HG02884 (cell line): Measurements from ENCODE around the gene KIF15.
"Not testable (repeated sequence)": the region's sequence is repeated elsewhere in the genome, so short reads cannot be mapped to it uniquely, and the experiment has no call there.

ENCODE experiments used
- ATAC-seq: cut with Tn5 transposase; IDR thresholded peaks from one replicate; pipeline ENCODE4 v1.9.1; 2021; ENCODE audit warnings: mild to moderate bottlenecking, moderate library complexity; ENCODE audit not compliant: unreplicated experiment

KIF15 gene

DNA sequence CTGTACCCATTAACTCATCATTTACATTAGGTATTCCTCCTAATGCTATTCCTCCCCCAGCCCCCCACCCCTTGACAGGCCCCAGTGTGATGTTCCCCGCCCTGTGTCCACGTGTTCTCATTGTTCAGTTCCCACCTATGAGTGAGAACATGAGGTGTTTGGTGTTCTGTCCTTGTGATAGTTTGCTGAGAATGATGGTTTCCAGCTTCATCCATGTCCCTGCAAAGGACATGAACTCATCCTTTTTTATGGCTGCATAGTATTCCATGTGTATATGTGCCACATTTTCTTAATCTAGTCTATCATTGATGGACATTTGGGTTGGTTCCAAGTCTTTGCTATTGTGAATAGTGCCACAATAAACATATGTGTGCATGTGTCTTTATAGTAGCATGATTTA lies 54.7 kb downstream of the KIF15 start:
- ATAC-seq = not testable (repeated sequence)

DNA sequence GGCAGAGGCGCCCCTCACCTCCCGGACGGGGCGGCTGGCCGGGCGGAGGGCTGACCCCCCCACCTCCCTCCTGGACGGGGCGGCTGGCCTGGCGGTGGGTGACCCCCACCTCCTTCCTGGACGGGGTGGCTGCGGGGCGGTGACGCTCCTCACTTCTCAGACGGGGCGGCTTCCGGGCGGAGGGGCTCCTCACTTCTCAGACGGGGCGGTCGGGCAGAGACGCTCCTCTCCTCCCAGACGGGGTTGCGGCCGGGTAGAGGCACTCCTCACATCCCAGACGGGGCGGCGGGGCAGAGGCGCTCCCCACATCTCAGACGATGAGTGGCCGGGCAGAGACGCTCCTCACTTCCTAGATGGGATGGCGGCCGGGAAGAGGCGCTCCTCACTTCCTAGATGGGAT lies 59.6 kb downstream of the KIF15 start:
- ATAC-seq = not testable (repeated sequence)

DNA sequence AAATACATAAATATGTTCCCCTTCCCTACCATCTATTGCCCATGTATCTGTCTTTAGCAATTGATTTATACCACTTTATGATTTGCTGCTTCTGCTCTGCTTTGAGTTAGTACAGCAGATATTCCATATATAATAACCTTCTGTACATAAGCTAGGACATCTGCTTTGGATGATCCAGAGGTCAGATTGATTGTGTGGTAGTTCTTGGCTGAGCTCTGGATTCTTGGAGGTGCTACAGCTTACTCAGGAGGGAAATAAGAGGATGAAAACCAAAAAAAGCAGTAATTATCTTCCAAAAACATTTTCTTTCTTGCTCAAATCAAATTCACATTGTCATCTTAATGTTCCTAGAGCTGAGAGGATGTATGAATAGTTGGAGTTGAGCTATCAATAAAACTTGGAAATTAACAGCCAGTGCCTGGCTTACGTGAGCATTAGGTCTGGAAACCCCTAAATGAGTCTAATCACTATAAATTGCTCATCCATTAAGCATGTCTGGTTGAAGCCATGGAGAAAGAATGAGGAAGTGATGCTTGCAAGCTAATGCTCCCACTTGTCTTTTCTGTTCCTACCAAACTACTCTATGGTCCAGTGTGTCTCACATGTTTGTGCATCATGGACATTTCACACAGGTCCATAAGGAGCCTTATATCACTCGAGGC lies 63.8 kb downstream of the KIF15 start:
- no peak for ATAC-seq

DNA sequence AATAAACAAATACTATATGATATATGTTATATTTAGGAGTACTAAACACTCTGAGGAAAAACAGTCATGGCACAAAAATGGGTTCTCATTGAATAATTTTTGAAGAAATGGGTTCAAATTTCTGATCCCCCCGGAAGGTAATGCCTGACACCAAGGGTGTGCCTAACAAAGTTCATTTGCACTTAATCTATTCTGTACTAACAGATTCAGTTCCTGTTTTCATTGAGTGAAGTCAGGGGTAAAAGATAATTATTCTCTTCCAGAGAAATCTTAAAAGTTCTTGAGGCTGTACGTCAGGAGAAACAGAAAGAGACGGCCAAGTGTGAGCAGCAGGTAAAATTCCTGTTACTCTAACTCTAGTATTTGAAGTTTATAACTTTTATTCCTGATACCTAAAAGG lies 65.6 kb downstream of the KIF15 start:
- ATAC-seq = no peak

DNA sequence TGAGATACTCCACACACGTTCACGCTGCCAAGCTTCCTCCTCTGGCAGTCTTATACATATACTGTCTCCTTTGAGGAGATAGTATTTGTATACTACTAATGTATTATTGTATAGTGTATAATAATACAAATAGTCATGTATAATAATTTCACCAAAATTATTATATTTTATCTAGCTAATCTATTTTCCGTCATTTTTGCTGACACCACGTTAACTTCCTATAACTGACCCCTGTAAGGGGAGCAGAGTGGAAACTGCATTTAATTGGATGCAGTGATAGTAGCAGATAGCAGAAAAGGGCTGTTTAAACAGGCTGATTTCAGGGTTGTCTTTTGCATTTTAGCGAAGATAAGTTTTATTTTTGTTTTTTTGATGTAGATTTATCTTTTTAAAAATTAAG lies 69.6 kb downstream of the KIF15 start:
- ATAC-seq = no peak

DNA sequence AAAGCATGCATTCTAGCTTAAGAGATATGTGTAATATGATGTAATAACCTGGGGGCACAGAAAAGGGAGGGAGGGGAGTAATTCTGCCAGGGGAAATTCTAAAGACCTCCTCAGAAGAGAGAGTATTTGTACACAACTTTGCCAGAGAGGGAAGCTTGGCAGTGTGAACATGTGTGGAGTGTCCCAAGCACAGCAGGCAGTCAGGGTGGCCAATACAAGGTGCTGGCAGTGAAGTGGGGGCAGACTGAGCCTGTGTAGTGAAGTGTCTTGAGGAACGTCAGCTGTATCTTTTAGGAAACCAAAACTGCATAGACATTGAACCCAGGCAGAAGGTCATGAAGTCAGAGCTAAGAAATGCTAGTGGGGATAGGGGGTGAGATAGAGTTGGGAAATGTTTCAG lies 70.4 kb downstream of the KIF15 start:
- ATAC-seq = no peak

DNA sequence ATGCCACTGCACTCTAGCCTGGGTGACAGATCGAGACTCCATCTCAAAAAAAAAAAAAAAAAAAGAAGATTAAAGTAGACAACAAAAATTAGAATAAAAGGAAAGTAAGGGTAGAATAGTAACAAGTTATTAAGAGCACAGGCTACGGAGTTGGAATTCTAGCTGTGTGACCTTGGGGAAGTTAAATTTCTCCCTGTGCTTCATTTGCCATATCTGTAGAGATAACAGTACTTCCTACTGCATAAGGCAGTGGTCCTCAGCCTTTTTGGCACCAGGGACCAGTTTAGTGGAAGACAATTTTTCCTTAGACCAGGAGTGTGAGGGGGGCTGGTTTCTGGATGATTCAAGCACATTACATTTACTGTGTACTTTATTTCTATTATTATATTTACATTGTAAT lies 71.4 kb downstream of the KIF15 start:
- no peak for ATAC-seq

DNA sequence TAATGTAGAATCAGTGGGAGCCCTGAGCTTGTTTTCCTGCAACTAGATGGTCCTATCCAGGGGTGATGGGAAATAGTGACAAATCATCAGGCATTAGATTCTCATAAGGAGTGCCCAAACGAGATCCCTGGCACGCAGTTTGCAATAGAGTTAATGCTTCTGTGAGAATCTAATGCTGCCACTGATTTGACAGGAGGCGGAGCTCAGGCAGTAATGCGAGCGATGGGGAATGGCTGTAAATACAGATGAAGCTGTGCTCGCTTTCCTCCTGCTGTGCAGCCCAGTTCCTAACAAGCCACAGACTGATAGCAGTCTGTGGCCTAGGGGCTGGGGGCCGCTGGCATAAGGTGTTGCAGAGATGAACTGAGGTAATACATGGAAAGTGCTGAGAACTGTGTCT lies 71.8 kb downstream of the KIF15 start:
- no peak for ATAC-seq

DNA sequence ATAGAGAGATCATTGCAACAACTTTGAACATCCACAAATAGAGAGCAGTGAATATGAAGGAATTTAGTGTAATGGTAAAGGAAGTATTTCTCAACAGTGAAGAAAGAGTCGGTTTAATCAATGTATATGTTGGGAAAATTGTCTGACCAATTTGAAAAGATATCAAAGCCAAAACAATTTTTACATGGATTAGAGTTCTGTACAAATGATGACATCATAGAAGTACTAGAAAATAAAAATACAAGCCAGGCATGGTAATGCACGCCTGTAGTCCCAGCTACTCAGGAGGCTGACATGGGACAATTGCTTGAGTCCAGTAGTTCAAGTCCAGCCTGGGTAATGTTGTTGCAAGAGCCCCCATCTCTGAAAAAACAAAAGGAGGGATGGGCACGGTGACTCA lies 74.1 kb downstream of the KIF15 start:
- ATAC-seq = no peak

DNA sequence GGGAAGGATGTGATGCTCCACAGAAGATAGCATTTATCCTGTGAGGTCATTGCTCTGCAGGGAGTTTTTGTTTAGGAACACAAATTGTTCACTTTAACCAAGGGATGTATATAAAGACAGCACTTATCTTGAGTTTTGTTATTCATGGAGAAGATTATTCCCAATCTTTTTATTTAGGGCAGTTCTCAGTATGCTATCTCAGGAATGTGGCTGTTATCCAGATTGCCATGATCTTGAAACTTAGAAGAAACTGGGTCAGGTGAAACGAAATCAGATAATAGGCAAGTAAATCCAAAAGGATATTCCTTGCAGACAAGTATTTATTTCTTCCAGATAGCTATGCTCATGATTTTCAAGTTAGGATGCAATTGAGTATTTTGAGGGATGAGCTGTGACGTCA lies 80.8 kb downstream of the KIF15 start:
- ATAC-seq = no peak

DNA sequence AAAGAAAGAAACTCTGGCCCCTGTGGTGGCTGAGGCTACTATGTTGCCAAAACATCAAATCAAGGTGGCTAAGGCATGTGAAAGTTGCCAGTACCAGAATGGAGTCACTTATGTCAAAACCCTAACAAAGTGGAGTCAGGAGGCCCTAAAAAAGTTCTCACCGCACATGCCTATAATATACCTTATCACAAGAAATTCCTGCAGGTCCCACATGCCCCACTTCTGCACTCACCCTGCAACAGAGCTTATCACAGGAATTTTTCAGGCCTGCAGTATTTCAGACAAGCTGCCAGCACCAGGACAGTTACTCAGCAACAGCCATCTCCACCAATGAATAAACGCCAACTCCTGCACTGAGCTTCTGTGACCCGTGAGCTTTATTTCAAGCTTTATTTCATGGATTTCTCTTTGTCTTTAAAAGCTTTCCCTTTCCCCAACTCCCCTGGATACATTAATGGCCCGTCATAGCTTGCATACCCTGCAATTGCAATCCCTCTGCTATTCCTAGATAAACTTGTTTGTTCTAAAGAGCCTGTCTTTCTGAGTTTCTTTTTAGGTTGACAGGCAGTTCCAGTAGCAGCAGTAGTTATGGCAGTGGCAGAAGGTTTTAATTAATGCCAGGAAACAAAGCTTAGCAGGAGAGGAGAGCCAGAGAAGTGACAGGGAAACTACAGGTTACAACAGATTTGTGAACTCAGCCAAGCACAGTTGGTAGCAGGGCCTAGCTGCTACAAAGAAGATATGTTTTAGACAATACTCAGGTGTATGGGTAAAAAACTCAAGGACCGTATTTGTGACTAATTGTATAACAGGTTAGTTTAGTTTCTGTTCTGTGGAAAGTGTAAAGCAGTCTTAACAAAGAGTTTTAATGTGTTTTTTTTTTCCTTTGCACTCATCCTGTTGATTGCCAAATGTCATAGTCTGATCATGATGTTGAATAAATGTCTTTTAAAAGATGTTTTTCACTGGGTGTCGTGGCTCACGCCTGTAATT lies 84.2 kb downstream of the KIF15 start:
- ATAC-seq = no peak

DNA sequence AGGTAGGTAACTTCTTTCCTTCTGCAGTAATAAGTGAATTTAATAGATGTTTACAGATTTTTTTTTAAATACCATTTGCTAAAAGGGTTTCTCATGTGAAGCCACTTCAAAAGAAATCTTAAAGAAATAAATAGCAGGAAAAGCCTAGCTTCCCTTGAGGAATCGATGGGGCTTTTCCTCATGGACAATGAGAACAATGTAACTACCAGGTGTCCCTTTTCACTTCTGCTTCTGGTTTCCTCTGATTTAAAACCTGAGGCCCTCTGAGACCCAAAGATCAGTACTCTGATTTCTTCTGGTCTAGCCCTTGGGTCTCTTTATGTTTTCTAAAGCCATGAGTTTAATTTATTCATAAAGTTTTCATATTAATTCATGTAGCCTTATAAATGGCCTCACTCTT lies 87.0 kb downstream of the KIF15 start:
- ATAC-seq = no peak

DNA sequence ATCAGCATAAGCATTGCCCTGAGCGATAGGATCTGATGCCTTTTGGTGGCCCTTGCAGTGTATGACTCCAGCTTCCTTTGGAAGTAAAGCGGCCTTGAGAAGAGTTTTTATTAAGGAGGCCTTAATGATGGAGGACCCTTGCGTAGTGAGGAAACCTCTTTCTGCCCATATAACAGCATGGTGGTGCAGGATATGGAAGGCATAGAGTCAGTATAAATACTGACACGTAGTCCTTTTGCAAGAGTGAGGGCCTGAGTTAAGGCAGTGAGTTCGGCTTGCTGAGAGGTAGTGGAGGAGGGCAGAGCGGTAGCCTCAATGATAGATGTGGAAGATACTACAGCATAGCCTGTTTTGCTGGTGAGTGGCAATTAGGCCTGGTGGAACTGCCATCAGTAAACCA lies 95.1 kb downstream of the KIF15 start:
- ATAC-seq = not testable (repeated sequence)

DNA sequence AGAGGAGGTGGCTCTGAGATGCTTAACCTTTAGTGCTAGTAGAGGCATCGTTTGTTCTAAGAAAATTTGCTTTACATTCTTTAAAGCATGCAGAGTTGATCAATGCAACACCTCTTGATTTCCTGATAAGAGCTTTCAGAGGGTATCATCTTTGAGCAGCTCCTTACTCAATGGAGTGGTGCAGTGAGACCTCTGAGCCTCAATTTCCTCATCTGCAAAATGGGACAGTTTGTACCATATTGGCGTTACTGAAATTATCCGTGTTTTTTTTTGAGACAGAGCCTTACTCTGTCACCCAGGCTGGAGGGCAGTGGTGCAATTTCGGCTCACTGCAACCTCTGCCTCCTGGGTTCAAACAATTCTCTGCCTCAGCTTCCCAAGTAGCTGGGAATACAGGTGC lies 98.5 kb downstream of the KIF15 start:
- ATAC-seq = no peak

DNA sequence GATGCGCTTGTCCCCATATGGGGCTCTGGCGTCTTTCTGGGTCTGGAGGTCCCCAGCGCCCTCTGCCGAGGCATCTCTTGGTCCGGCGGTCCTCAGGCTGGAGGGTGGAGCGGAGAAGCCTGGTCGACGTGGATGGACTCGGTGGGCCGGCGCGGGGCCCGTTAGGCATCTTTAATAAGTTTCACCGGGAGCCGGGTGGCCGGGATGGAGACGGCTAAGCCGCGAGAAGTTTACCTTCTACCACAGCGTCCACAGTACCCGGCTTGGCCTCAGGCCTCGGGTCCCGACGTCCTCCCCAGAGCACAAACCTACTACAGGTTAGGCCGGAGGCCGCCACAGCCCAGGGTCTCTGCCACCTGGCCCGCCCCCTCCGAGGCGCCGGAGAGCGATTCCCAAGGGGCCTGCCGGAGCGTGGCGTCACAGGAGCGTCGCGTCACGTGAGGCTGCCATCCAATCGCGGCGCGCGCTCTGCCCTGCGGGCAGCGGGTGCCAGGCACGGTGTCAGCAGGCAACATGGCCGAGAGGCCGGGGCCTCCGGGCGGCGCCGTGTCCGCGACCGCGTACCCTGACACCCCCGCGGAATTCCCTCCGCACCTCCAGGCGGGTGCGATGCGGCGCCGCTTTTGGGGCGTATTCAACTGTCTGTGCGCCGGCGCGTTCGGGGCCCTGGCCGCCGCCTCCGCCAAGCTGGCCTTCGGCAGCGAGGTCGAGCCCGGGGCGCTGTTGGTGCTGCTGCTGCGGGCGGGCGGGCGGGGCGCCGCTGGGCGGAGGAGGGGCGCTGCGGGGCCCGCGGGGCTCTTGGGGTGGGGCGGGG lies 100.0 kb downstream of the KIF15 start, which contains the start of gene TMEM42:
Gene TMEM42 (plus strand): TSS at position 501 of the 814 bp plus-strand sequence. CDS start 13 bp downstream, at position 514.
- peak; percentile 93 for ATAC-seq

DNA sequence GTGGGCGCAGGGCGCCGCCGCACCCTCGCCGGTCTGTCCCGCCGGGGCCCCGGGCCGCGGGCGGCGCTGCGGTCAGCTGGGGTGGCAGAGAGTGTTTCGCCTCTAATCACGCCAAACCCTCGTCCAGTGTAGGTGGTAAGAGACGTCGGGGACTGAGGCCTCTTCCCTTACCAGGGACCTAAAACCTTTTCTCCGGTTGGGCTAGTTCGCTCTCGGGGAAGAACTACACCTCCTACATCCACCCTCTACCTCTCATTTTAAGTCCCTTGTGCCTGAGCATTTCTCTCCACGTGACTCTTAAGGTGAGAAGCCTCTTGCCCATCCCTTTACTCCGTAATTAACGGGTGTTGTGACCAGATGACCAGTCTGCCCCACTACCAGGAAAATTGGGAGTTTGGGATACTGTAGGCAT lies 100.6 kb downstream of the KIF15 start:
- peak; percentile 28 for ATAC-seq

DNA sequence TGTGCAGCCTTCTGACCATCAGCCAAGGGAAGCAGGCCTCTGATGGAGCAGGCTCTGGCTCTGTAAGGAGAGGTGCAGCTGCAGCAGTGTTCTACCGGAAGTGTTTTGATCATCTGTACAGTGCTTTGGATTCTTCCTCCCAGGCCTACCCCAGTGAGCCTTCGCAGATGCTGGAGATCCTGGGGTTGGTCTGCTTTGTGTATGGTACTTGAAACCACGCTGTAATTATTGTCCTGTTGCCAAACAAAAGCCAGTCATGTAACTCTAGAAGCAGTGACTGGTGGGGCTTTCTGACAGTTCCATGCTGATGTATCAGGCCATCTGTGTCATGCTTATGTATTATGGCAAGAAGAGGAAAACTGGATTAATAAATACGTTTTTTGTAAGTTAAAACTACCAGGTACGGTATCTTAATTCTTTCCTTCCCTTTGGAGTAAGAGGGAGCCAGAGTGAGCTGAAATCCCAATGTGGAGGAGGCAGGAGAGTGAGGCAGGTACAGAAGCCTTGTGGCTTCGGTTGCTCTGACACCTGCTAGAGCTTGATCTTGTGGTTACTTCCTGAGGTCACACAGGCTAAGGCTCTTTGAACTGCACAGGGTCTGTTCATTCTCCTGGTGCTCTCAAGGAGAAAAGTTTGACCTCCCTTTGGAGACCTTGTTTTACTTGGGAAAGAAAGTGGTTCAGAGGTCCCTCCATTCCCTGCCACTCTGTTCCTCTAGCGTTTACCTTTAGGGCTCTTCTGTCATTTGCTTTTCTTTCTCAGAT lies 103.9 kb downstream of the KIF15 start:
- ATAC-seq = no peak

DNA sequence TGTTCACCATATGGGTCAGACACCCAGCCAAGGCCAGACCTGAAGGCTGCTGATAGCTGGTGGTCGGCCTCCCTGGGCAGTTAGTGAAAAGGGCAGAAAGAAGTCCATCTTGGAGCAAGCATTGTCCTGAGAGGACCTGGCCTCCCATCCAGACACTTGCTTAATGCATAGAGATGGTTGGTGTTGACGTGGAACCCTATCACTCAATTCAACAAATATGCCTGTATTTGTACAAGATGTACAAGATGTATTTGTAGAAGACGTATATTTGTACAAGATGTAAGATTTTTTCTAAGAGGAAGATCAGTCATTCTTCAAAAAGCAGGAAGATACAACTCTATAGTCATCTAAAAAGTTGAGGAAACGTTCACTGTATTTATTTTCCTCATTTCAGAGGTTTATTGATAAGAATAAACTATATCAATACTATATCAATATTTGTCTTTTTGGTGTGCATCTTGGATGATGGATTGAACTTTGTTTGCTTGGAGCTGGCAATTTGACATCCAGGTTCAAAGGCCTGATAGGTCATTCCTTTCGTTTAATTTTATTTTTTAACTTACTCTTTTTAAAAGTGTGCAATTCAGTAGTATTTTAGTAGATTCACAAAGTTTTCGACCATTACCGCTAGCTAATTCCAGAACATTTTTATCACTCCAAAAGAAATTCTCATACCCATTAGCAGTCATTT lies 106.0 kb downstream of the KIF15 start:
- ATAC-seq = no peak

DNA sequence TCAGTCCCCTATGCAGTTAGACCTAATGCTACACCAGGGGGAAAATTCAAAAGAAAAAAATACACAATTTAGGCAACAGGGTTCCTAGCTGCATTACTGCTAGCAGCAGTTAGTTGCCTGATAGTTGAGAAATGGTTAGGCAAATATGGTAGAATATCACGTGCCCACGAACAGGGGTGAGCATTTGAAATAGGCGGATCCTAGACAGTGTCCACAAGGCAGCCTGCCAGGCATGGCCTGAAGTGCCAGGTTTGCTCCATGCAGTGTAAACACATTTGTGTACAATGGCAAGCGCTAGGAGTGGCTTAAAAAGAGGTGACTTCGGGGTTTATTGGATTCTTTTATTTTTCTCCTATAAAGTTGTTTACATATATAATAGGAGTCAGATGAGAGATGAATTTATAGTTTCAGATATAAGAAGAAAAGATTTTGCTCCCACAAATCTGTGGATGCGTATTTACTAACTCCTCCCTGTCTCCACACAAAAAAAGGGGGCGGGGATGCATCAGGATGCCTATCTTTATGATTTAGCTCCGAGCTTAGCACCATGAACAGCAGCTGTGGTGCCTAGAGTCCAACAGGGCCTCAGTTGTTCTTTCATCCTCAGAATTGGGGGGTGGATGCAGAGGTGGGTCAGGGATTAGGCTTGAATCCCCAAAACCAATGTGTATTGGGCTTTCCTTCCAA lies 108.9 kb downstream of the KIF15 start:
- ATAC-seq = no peak
